Heart left ventricle (tissue), 13 donors: Measurements from ENCODE around the gene CRYBB2.
"Not testable (repeated sequence)": the region's sequence is repeated elsewhere in the genome, so short reads cannot be mapped to it uniquely, and the experiment has no call there.

Experiments used
- CTCF ChIP-seq, 12 donors: fragments of 200-600 bp; sonication (generic) in 4 of 12; IDR thresholded peaks; one replicate each; pipeline versions ENCODE4 v1.5.0 to v1.8.0; 2018 to 2022; ENCODE audit warnings: antibody characterized with exemption in 12 of 12, mild to moderate bottlenecking in 5 of 12
- POLR2A ChIP-seq, 2 donors: fragments of 450-650 bp; IDR thresholded peaks; one replicate each; pipeline ENCODE4 v1.6.1; 2017; ENCODE audit warnings: antibody characterized with exemption in 2 of 2, mild to moderate bottlenecking in 2 of 2, moderate library complexity in 2 of 2
- donor health status: ischemic (EF 13 %, LVEDD 7.1; RV severe dilation, severe dysfunction).
- donor health status: DM: no; HTN: yes; CAD: no.
- donor health status: DM: no; HTN: no; CAD: no.
- donor health status: ischemic (EF 25% LVEDD 6.9; RV normal size, moderate dysfunction).
- donor health status: ischemic (EF 25% LVEDD 5.7; RV mildly dilated, moderate dysfunction).
- donor health status: ischemic (EF 35%, LVEDD 5.7; RV mildly dilated, moderate dysfunction).
- donor health status: nonischemic (EF 11% LVEDD 7.7; RV severe dilation, severe dysfunction).
- donor health status: DM: yes; HTN: yes; CAD: no.
- donor health status: PGD.
- donor health status: ischemic (EF 29% LVEDD 5.4; RV normal size, mild dysfunction).
- donor health status: nonischemic (EF 23%, LVEDD 6.1; RV moderate dilation, normal function).

GRCh38 chr22:25230760-25231159, 11.3 kb downstream of the CRYBB2 start:
- not testable (repeated sequence) for TF ChIP-seq CTCF, POLR2A (IDR thresholded peaks at IDR 0.05)
